SK-N-SH (cell line): ENCODE data around the gene ARCN1.
A peak's percentile ranks its signal among the peaks of the same experiment; 100 is the strongest.

Experiments used
- EP300 ChIP-seq, 2 experiments: IDR thresholded peaks; 2 replicates each; pipeline versions ENCODE4 v1.4.0 to v1.6.1; 2012; ENCODE audit warnings: borderline replicate concordance in 1 of 2, low read depth in 1 of 2, low read length in 1 of 2
- GABPA ChIP-seq: IDR thresholded peaks from 2 replicates; pipeline ENCODE4 v1.4.0; 2012; ENCODE audit warnings: low read depth, mild to moderate bottlenecking
- NRF1 ChIP-seq: IDR thresholded peaks from 2 replicates; pipeline ENCODE4 v1.6.1; 2012; ENCODE audit warnings: low read depth, mild to moderate bottlenecking, low read length
- POLR2AphosphoS5 ChIP-seq: IDR thresholded peaks from 2 replicates; pipeline ENCODE4 v1.6.1; 2012; ENCODE audit warnings: low read depth, low read length
- SIN3A ChIP-seq: IDR thresholded peaks from 2 replicates; pipeline ENCODE4 v1.6.1; 2012; ENCODE audit warnings: low read depth, mild to moderate bottlenecking, low read length, moderate library complexity, borderline replicate concordance
- TAF1 ChIP-seq: IDR thresholded peaks from 2 replicates; pipeline ENCODE4 v1.6.1; 2012; ENCODE audit warnings: low read depth, mild to moderate bottlenecking, low read length, moderate library complexity, borderline replicate concordance
- TF ChIP-seq, protein P1 (sequence below): fragments of 200-600 bp; sonication (generic); IDR thresholded peaks from 2 replicates; pipeline ENCODE4 v1.6.1; 2017; ENCODE audit warnings: antibody characterized with exemption, mild to moderate bottlenecking, moderate library complexity

DNA sequence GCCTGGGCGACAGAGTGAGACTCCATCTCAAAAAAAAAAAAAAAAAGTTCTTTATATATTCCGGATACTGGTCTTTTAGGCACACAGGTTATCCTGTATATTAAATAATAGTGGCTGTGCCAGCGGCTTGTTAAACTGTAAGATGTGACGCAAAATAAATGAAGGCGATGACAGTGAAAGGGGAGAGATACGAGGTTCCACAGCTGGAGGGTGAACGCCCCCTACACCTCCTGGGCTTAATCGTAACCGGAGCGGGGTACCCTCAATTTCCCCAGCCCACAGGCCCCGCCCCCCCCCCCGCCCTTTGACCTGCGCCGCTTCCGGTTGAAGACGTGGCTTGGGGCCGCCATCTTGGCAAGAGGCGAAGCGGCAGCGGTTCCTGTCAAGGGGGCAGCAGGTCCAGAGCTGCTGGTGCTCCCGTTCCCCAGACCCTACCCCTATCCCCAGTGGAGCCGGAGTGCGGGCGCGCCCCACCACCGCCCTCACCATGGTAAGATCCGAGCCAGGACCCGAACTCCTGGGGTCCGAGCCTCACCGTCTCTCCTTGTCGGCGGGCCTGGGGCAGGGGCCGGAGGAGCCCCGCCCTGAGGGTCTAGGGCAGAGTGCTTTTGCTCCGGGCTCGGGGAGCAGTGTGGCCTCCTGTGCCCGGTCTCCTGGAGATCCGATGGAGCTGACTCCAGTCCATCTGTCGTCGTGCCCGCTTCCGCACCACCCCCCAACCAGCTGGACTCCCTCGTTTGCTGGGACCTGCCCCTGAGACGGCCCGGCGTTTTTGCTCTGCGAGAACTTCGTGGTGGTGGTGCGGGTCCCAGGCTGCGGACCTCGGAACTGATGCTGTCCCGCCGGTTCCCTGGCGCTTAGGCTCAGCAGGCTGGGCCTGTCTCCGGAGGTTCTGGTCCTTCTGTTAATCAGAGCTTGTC, at the start of gene ARCN1:
- TF ChIP-seq, protein P1, sequence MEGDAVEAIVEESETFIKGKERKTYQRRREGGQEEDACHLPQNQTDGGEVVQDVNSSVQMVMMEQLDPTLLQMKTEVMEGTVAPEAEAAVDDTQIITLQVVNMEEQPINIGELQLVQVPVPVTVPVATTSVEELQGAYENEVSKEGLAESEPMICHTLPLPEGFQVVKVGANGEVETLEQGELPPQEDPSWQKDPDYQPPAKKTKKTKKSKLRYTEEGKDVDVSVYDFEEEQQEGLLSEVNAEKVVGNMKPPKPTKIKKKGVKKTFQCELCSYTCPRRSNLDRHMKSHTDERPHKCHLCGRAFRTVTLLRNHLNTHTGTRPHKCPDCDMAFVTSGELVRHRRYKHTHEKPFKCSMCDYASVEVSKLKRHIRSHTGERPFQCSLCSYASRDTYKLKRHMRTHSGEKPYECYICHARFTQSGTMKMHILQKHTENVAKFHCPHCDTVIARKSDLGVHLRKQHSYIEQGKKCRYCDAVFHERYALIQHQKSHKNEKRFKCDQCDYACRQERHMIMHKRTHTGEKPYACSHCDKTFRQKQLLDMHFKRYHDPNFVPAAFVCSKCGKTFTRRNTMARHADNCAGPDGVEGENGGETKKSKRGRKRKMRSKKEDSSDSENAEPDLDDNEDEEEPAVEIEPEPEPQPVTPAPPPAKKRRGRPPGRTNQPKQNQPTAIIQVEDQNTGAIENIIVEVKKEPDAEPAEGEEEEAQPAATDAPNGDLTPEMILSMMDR, result no peak
- peak; percentile 64; the same call in 1 of the 2 replicates for TF ChIP-seq TAF1
- no peak for TF ChIP-seq EP300 (IDR thresholded peaks at IDR 0.05; ENCODE audit: borderline replicate concordance in 1 of 2, low read depth in 1 of 2, low read length in 1 of 2)
- no peak for TF ChIP-seq NRF1
- no peak; the same call in none of the 2 replicates for TF ChIP-seq POLR2AphosphoS5
- no peak for TF ChIP-seq SIN3A
- TF ChIP-seq GABPA, result peak; percentile 63
